Heart right ventricle (tissue), 16 donors: ENCODE data around the gene YWHAH. TPM values are rescaled to one million over a fixed set of nuclear protein-coding genes. Genes with fewer than 3 reads are reported as not detected.

Experiments
- ATAC-seq, 8 donors: fragments of 200-7000 bp; cut with Tn5 transposase; one replicate each; pipeline ENCODE4 v1.9.1; 2020; ENCODE audit warnings: mild to moderate bottlenecking in 8 of 8, moderate library complexity in 8 of 8, moderate number of reproducible peaks in 1 of 8
- DNase-seq, 2 donors: peaks; one replicate each; pipeline ENCODE4 v3.0.0-alpha.2; 2020
- H3K27ac ChIP-seq, 10 donors: fragments of 200-600 bp; sonication (generic) in 2 of 10; one replicate each; pipeline versions ENCODE4 v1.5.0 to v1.8.0; 2020 to 2022; ENCODE audit warnings: mild to moderate bottlenecking in 3 of 10
- H3K27me3 ChIP-seq, 7 donors: fragments of 200-600 bp; one replicate each; pipeline ENCODE4 v1.8.0; 2021 to 2022; ENCODE audit warnings: mild to moderate bottlenecking in 2 of 7
- H3K36me3 ChIP-seq, 9 donors: fragments of 200-600 bp; sonication (generic) in 1 of 9; one replicate each; pipeline versions ENCODE4 v1.5.0 to v1.8.0; 2020 to 2022; ENCODE audit warnings: mild to moderate bottlenecking in 2 of 9
- H3K4me1 ChIP-seq, 9 donors: fragments of 200-600 bp; sonication (generic) in 1 of 9; one replicate each; pipeline versions ENCODE4 v1.5.0 to v1.8.0; 2020 to 2022; ENCODE audit warnings: mild to moderate bottlenecking in 4 of 9
- H3K4me3 ChIP-seq, 10 donors: fragments of 200-600 bp; sonication (generic) in 2 of 10; one replicate each; pipeline versions ENCODE4 v1.5.0 to v1.8.0; 2020 to 2022; ENCODE audit warnings: mild to moderate bottlenecking in 7 of 10, moderate library complexity in 2 of 10
- H3K9me3 ChIP-seq, 11 donors: fragments of 200-600 bp in 10 of 11; sonication (generic) in 2 of 11; one replicate each; pipeline versions ENCODE4 v1.5.0 to v1.8.0; 2013 to 2022; ENCODE audit warnings: mild to moderate bottlenecking in 2 of 11, control low read depth in 1 of 11, moderate library complexity in 1 of 11
- CTCF ChIP-seq, 9 donors: fragments of 200-600 bp; sonication (generic) in 2 of 9; IDR thresholded peaks; one replicate each; pipeline versions ENCODE4 v1.5.0 to v1.8.0; 2021 to 2022; ENCODE audit warnings: antibody characterized with exemption in 9 of 9, mild to moderate bottlenecking in 5 of 9, moderate library complexity in 1 of 9
- WGBS, 2 donors: extraction: QIAGEN DNeasy Blood & Tissue Kit; methylation state at CpG; one replicate each; pipeline ENCODE4 v1.1.7; 2013; ENCODE audit warnings: inconsistent platforms in 1 of 2; 5-methylcytosine and 5-hydroxymethylcytosine counted together
- intact Hi-C, 10 donors: fragments of 100-400 bp; cut with DNase I; formaldehyde crosslinking; loops; one replicate each; pipeline versions ENCODE4 v1.11.1 to v1.14.2; 2022
- polyA plus RNA-seq, 2 donors: library from polyadenylated mRNA; stranded (reverse); fragments of 200-250 nt; gene quantifications; one replicate each; pipeline ENCODE4 v1.2.3, GENCODE V29; 2013
- total RNA-seq, 10 donors: library from RNA; stranded (reverse); fragmentation: NEBNext Ultra II Directional in 3 of 10; extraction: Animal tissue kit (Norgen Biotek cat#: 25700) in 3 of 10; gene quantifications; one replicate each; pipeline versions ENCODE4 v1.2.1 to v1.2.4, GENCODE V29; 2021 to 2023
- donor health status: Arrhythmogenic right ventricular cardiomyopathy.
- donor health status: ischemic (EF 13 %, LVEDD 7.1; RV severe dilation, severe dysfunction).
- donor health status: healthy with polysubstance abuse.
- donor health status: DM: no; HTN: yes; CAD: no.
- donor health status: DM: no; HTN: no; CAD: no.
- donor health status: ischemic (EF 25% LVEDD 6.9; RV normal size, moderate dysfunction).
- donor health status: ischemic (EF 25% LVEDD 5.7; RV mildly dilated, moderate dysfunction).
- donor health status: healthy.
- donor health status: DM: yes; HTN: yes; CAD: no.
- donor health status: Ischemic cardiomyopathy.
- donor health status: ischemic (EF 35%, LVEDD 5.7; RV mildly dilated, moderate dysfunction).
- donor health status: nonischemic (EF 11% LVEDD 7.7; RV severe dilation, severe dysfunction).
- donor health status: DM: yes; HTN: yes; CAD: no.
- donor health status: PGD.
- donor health status: ischemic (EF 29% LVEDD 5.4; RV normal size, mild dysfunction).
- donor health status: nonischemic (EF 23%, LVEDD 6.1; RV moderate dilation, normal function).

The YWHAH gene
- total and polyA plus RNA-seq, 12 donors, result 38.8 to 115 (median 75.8) TPM

- H3K27me3 ChIP-seq, result no peaks in the 10 kb centered on the region
- no peak overlapping the region for H3K4me3 ChIP-seq
- no peak for ATAC-seq
- 69 to 73% methylated on average over 3 of the region's 3 CpGs for WGBS, 2 donors
- DNase-seq, result no peak
- H3K9me3 ChIP-seq, result no peaks in the 10 kb centered on the region
- no peak overlapping the region for H3K27ac ChIP-seq
- H3K36me3 ChIP-seq, result no peaks in the 10 kb centered on the region
- intact Hi-C loops, result no loop called here
- peaks cover 0 to 18% (median 6%) of the 10 kb centered on the region in 9 donors for H3K4me1 ChIP-seq
- TF ChIP-seq CTCF (IDR thresholded peaks at IDR 0.05), result no peak
Observed at GRCh38 chr22:31937341-31937740, 7.0 kb upstream of the YWHAH start.

DNA sequence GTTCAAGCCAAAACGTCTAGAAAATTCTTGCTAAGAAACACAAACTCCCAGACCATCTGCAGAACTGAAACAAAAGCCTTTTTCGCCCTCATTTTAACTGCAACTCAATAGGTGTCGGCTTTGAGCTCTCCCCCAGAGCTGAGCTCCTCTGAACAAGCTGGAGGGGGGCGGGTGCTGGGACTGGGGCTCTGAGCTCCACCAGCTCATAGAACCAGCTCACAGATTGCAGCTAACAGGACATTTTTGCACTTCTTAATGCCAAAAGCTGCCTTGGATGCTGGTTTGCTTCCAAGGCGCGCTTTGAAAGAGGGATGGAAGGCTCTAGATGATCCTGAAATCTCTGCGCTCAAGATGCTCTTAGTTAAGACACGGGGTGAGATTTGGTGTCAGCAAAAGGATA, 6.0 kb upstream of the YWHAH start:
- ATAC-seq, result no peak

GRCh38 chr22:31940506-31940905, 3.8 kb upstream of the YWHAH start:
- H3K36me3 ChIP-seq, result no peaks in the 10 kb centered on the region
- intact Hi-C loops, result loop anchor here in 5 of 10 donors (10.0 kb wide), 3 partner anchors 196 to 276 kb away; partner anchors contain the start of gene PISD (in 3 of the 5)
- H3K27me3 ChIP-seq, result no peaks in the 10 kb centered on the region
- DNase-seq (no peak), ATAC-seq (no peak)
- no peak overlapping the region for H3K27ac ChIP-seq
- no peaks in the 10 kb centered on the region for H3K9me3 ChIP-seq
- no peak overlapping the region for H3K4me3 ChIP-seq
- TF ChIP-seq CTCF (IDR thresholded peaks at IDR 0.05), result no peak
- 86 to 90% methylated on average over 9 of the region's 9 CpGs for WGBS, 2 donors
- H3K4me1 ChIP-seq, result peaks cover 2 to 27% (median 8%) of the 10 kb centered on the region in 9 donors

More for the DNA sequence above, 6.0 kb upstream of the YWHAH start:
- no peak for DNase-seq
- Histone ChIP-seq H3K27ac (no peak overlapping the region), H3K27me3 (no peaks in the 10 kb centered on the region), H3K4me3 (no peak overlapping the region), H3K9me3 (no peaks in the 10 kb centered on the region), H3K4me1 (peaks cover 0 to 19% (median 2%) of the 10 kb centered on the region in 9 donors), H3K36me3 (no peaks in the 10 kb centered on the region)
- 82 to 85% methylated on average over 8 of the region's 8 CpGs for WGBS, 2 donors
- intact Hi-C loops, result no loop called here
- no peak for TF ChIP-seq CTCF (IDR thresholded peaks at IDR 0.05)

- no peak for DNase-seq
- peaks cover 0 to 10% (median 0%) of the 10 kb centered on the region in 9 donors for H3K36me3 ChIP-seq
- WGBS, 2 donors, result 95 to 97% methylated on average over 5 of the region's 5 CpGs
- intact Hi-C loops, result loop anchor here in 5 of 10 donors (10.0 kb wide), 3 partner anchors 197 to 277 kb away; partner anchors contain the start of gene PISD (in 3 of the 5)
- peaks cover 0 to 30% (median 24%) of the 10 kb centered on the region in 9 donors for H3K4me1 ChIP-seq
- TF ChIP-seq CTCF (IDR thresholded peaks at IDR 0.05), result no peak
- no peak overlapping the region for H3K27ac ChIP-seq
- no peaks in the 10 kb centered on the region for H3K27me3 ChIP-seq
- ATAC-seq, result no peak
- H3K4me3 ChIP-seq, result no peak overlapping the region
- H3K9me3 ChIP-seq, result no peaks in the 10 kb centered on the region
Observed at GRCh38 chr22:31942091-31942490, 2.2 kb upstream of the YWHAH start.
